Vagina (tissue), 2 donors: ENCODE measurements around the gene LRRC49.

Experiments used
- CTCF ChIP-seq, 3 experiments: fragments of 450-650 bp in 2 of 3; fragments of 200-600 bp in 1 of 3; sonication (generic) in 1 of 3; IDR thresholded peaks; one replicate each; pipeline ENCODE4 v1.5.1; 2017 to 2019; ENCODE audit warnings: antibody characterized with exemption in 3 of 3, mild to moderate bottlenecking in 2 of 3, moderate library complexity in 2 of 3
- POLR2A ChIP-seq, 2 donors: fragments of 450-650 bp; IDR thresholded peaks; one replicate each; pipeline ENCODE4 v1.6.1; 2017; ENCODE audit warnings: antibody characterized with exemption in 2 of 2, mild to moderate bottlenecking in 2 of 2, moderate library complexity in 2 of 2

DNA sequence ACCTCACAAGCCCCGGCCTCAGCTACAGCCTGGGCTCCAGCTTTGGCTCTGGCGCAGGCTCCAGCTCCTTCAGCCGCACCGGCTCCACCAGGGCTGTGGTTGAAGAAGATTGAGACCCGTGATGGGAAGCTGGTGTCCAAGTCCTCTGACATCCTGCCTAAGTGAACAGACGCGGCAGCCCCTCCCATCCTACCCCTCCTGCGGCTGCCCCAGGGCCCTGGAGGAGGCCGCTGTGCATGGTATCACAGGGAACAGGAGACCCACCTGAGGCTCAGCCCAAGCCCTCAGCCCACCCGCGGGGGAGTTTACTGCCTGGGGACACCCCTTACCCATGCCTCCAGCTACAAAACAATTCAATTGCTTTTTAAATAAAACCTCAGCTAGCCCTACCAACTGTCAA lies 32.6 kb upstream of the LRRC49 start:
- TF ChIP-seq CTCF (IDR thresholded peaks at IDR 0.05) (no peak), POLR2A (IDR thresholded peaks at IDR 0.05) (no peak)
